8988T (cell line): ENCODE measurements around the gene KDM4B.

Experiments
- DNase-seq: peaks from one replicate; pipeline ENCODE4 v3.0.0; 2011

The KDM4B gene

DNA sequence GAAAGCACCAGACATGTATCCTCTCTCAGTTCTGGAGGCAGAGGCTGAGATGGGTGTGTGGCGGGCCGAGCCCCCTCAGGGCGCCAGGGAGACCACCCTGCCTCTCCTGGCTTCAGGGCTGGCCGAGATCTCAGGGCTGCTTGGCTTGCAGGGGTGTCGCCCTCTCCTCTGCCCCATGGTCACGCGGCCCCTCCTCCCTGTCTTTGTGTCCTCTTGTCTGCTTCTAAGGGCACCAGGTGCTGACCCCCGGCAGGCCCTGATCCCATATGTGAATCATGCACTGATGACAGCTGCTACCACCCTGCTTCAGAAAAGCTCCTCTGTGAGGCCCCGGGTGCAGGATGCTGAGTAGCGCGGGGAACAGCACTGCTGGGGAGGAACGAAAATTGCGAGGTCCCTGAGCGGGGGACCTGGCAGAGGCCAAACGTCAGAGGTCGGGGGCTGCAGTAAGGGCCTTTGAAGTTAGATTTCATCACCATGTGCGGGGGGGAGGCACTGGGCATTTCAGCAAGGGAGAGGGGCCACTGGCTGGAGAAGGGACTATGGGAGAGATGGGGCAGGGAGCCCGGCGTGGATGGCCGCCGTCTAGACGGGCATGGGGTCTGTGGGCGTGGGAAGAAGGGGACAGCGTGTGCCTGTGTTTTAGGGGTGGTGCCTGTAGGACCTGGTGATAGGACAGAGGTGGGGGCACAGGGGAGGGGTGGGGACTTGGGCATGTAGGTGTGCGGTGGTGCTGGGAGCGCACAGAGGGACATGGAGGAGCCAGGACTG, 125.2 kb downstream of the KDM4B start:
- DNase-seq: no peak

DNA sequence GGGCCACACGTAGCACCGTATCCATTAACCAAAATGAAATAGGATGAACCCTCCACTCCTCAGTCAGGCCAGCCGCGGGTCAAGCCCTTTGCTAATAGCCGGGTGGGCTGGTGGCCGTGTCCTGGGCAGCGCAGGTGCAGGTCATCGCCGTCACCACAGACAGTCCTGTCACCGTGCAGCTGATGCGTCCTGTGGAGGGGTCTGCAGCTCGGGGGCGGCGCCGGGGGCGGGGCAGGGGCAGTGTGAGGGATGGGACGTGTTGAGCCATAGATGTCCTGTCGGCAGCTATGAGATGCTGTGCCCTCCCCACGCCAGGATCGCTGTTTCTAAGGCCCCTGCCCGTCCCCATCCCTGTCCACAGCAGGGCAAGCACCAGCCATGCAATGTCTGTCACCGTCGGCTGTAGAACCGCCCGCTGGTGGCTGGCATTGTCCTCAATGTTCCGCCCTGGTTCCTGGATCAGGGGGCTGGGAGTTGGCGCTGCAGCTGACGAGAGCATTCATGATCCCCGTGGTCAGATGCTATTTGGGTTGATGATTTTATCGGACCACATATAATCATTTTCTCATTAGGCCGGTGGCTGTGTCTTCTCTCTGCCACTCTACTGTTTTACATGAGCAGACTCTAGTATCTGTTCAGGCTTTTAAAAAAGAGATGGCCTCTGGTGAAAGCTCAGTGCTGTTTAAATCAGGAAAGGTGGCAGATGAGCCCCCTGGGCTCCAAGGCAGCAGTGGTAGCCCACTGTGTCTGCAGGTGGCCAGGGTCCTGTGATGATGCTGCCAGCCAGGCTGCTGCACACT, 126.1 kb downstream of the KDM4B start:
- no peak for DNase-seq

DNA sequence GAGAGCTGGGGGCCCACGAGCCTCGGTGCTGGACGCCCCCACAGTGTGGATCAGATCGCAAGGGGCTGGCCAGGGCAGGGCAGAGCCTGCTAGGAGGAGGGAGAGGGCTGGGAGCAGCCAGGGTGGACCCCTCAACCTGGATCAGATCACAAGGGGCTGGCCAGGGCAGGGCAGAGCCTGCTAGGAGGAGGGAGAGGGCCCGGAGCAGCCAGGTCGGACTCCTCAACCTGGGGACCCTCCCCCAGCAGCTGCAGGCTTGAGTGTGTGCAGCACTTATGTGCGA, 126.6 kb downstream of the KDM4B start:
- DNase-seq: no peak

DNA sequence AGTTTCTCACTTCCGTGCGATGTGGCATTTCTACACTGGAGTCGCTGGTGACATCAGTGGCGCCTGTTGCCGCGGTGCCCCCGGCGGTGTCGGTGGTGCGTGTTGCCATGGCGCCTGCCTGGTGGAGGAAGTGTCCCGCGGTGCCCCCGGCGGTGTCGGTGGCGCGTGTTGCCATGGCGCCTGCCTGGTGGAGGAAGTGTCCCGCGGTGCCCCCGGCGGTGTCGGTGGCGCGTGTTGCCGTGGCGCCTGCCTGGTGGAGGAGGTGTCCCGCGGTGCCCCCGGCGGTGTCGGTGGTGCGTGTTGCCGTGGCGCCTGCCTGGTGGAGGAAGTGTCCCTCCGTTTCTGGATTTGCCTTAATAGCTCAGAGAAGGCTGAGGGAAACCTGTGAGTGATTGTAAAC, 127.6 kb downstream of the KDM4B start:
- no peak for DNase-seq

DNA sequence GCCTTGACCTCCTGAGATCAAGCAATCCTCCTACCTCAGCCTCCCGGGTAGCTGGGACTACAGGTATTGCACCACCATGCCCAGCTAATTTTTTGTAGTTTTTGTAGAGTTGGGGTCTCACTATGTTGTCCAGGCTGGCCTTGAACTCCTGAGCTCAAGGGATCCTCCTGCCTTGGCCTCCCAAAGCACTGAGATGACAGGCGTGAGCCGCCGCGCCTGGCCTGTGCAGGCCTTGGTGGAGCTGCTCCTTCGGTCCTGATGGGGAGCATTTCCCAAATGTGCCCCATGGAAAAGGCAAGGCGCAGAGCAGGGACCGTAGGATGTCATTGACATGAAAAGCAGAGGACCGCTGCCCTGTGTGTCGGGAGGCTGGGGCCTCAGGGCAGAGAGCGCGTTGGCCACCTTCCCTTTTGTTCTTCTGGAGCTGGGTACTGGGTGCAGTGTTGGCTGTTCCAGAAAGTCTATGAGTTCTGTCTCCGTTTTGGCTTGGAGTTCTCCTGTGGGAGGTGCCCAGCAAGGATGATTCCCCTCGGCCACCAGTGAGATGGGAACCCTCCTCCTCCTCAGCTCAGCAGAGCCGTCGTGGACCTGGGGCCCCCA, 128.5 kb downstream of the KDM4B start:
- no peak for DNase-seq

DNA sequence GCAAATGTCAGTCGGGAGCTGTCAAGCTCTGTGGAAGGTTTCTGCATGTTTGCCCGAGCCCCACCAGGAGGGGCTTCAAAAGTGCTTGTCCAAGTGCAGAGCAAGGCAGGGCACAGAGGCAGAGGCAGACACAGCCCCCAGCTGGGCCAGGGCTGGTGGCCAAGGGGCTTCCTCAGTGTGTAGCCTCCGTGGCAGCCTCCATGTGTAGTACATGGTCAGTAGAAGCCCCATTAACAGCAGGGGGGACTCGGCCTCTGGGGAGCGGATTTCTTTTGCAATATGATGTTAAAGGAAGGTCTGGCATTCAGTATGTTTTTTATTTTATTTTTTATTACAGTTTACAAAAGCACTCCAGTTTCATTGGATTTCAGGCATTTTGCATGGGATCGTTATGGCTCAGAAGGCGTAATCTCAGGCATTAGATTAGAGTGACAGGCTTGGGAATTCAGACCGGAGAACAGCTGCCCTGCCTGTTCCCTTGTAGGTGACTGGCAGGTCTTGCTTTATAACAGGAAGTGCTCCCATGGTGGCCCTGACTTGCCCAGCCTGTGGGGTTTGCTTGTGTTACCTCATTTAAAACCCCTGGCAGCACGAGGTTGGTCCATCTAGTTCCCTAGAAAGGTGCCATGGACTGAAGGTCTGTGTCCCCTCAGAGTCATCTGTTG, 129.2 kb downstream of the KDM4B start:
- DNase-seq: no peak

DNA sequence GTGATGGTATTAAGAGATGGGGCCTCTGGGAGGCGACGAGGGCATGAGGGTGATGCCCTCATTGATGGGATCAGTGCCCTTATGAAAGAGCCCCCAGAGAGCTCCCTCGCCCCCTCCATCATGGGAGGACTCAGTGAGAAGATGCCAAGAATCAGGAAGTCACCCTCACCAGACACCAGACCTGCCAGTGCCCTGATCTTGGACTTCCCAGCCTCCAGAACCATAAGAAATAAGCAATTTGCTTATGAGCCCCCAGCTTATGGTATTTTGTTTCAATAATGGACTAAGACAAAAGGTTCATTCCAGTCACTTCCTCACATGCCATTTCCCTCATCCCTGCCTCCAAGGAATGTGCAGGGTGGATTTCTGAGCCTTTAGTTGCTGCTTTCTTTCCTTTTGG, 129.7 kb downstream of the KDM4B start:
- DNase-seq: no peak

DNA sequence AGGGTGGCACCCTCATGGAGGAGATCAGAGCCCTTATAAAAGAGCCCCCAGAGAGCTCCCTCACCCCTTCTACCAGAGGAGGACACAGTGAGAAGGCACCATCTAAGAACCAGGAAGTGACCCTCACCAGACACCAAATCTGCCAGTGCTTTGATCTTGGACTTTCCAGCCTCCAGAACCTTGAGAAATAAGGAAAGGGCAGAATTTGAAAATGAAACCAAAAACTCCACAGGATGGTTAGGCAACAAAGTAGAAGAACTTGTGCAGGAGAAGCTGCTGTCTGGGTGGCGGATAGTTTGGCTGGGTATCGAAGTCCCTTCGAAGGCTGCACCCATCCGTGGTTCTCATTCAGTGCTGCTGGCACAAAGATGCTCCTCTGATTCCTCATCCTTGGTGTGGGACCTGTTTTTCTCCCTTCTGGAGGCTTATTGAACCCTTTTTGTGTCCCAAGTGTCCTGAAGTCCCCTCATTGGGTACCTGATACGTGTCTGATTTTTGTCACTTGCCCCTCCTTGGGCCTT, 130.8 kb downstream of the KDM4B start:
- DNase-seq: no peak

DNA sequence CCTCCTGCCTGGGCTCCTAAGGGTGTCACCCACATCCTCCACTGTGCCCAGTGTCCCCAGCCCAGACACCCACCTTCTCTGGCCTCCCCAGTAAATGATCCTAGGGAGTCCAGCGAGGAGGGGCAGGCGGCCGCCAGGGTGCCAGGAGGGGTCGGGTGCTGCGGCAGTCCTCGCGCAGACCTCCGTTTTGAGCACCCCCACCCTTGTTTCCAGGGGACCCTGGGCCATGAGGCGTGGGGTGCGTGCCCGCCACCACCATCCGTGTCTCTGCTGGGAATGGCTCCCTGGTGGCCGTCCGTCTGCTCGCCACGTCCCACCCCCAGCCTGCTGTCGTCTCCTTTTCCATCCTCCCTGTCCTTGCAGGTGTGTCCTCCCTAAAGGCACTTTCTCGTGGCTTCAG, 133.0 kb downstream of the KDM4B start:
- no peak for DNase-seq

DNA sequence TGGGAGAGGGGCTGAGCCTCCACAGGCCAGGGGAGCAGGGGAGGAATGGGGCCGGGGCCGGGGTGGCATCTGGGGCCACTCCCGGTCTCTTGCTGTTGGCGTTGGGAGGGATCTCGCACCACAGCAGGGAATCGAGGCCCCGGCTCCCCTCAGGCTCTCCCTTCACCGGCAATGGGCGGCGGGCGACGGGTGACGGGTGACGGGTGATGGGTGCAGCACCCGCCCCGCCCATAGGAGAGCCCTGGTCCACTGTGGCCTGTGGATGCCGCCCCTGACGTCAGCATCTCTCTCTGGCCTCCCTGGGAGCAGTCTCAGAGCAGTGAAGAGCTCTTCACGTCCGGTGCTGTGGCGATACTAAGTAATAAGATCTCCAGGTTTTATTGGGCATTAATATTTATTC, 133.6 kb downstream of the KDM4B start:
- no peak for DNase-seq

DNA sequence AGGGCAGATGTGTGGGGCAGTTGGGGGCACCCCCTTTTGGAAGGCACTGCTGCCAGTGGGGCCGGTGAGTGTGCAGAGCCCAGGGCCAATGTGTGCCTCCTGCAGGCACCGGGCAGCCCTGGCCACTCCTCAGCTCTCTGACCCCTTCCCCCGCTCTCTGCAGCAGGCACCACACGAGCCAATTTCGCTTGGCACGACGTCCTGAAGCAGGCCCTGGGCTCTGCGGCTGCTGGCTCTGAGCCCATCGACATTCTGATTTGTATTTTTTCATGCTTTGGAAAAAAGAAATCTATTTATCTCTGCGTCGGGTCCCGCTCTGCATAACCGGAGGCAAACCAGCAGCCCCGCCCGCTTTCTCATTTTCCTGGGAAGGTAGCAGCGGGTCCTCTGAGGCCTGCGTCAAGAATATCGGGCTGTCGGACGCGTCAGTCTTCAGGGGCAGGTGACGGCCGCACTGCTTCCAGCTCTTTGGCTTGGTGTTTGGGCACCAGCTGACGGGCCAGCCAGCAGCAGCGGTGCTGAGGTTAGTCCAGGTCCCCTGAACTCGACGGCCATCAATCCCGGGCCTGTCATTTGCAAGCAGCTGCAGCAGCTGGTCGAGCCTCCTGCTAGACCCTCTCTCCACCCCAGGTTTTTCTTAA, 134.3 kb downstream of the KDM4B start:
- DNase-seq: no peak

DNA sequence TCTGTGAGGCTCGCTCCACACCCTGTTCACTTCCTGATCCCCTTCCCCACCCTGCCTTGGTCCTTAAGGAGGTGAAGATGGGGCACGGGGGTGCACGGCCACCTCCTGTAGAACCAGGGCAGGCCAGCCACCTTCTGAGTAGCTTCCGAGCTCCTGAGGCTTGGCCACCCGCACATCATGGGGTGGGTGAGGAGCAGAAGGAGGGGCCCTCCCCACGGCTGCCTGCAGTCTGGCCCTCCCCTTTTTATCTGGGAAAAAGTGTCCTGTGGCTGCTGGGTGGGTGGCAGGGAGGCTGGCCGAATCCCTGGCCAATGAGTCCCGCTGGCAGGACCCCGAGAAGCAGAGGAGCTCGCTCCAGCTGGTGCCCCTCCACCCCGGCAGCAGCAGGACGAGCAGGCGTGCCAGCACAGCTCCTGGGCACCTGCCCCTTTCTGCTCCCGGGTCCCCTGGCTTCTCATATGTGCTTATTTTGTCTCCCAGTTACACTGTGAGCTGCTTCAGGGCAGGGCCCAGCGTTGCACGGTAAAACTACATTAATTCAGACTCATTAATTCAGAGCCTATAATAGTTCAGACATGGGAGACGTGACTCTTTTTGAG, 135.0 kb downstream of the KDM4B start:
- DNase-seq: no peak

DNA sequence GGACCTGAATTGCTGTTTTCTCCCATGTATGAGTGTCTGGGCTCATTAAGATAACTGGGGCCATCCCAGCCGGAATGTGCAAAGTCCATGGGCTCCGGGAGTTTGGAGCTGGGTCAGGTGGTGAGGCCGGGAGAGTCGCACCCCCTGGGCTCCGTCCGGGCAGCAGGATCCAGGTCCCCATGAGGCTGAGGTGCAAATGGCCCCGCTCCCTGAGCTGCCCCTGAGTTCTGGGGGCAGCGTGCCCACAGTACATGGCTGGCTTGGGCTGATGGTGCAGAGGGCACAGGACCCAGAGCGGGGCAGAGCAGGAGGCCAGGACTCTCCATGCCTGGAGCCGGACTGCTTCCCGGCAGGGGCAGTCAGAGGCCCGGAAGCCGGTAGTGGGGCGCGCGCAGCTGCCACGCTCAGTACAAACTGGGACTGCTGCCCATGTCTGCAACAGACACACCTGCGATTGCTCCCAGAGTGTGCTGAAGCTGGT, 136.0 kb downstream of the KDM4B start:
- DNase-seq: no peak

DNA sequence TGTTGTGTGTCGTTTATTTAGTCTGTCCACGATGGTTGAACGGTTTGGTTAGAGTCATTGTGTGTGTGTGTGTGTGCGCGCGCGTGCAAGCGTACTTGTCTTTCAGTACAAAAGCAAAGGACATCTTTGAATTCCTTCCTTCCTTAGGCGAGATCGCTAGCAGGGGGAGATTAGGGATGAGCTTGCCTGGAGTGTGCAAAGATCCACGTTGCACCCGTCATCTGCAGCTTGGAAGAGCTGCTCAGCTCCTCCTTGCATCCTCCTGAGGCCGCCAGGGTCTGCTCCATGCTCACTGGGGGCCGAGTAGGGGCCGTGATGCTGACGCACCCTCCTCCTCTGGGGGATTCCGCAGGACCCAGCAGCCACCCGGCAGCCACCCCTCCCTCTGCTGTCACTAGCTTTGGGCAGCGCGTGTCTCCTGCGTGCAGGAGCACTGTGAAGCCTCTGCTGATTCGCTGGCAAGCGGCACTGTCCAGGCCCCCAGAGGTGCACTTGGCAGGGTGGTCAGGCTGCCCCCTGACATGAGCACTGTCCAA, 137.3 kb downstream of the KDM4B start:
- DNase-seq: no peak

DNA sequence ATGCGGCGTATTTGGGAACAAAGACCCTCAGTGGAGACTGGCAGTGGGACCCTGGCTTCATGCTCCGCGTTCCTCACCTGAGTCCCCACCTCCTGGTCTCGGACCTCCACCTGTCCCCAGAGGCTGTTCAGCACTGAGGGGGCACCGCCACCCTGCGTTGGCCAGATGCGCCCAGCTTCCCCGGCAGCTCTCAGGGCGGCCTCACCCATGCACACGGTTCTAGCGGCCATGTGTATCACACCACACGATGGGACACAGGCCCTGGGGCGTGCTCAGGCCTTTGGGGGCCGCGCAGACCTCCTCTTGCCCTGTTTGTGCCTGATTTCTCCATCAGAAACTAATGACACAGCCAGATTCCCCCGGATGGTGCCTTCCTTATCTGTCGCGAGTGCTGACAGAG, 138.1 kb downstream of the KDM4B start:
- no peak for DNase-seq

DNA sequence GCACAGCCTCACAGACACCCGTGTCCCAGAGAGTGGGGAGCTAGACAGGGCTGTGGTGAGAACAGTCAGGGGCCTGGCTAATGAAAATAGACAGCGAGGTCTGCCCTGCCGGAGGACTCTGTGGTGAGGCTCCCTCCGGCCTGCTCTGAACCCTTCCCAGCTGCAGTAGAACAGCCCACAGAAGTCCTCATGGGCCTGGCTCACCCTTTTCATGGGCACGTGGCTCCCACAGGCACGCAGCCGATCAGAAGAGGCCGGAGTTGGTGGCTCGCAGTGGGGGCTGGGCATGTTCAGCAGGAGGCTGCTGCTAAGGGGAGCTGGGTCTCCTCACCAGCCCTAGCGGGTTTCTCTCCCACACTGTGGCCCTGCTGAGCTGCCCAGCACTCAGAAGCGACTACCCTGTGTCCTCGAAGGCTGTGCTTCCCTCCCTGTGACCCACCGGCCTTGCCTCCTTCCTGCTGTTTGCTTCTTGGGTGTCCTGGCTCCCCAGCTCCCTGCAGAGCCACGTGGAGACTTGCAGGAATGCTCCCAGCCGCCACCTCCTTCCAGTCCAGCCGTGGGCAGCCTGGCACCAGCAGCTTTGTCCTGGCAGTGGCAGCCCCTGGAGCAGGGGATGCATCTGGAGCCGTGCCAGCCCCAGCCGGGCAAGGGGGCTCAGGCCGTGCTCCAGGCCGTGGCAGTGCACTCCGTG, 138.7 kb downstream of the KDM4B start:
- no peak for DNase-seq

DNA sequence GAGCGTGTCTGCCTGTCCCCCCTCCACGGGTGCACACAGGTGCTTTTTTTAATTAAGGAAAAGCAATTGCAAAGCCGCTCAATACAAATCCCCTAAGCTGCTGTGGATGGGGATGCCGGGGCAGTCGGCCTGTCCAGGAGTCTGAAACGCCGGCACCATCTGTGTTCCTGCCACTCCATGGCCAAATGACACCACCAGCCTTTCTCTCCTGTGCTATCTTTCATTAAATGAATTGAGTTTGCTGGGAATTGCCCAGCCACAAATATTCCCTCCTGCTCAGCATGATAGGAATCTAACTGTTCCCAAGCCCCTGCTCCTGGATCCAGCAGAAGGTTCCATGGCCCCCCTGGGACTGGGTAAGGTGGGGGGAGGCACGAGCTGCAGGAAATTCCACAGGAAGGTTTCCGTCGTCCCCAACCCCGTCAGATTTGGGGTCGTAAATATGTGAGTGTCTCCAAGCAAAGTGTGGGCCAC, 139.2 kb downstream of the KDM4B start:
- no peak for DNase-seq

DNA sequence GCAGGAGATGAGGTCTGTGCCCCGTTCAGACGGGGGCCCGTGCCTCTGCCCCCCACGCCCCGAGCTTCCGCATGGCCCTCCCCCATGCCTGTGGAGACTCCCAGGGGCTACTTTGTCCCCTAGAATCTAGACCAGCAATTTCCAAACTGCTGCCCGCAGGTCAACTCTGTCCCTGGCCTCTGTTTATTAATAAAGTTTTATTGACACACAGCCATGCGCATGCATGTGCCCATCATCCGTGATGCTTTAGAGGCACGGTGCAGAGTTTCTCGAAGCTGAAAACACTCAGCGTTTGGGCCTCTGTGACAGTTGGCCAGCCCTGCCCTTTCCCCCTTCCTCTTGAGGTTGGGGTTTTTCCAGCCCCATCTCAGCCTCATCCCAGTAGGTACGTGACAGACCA, 140.0 kb downstream of the KDM4B start:
- DNase-seq: no peak

DNA sequence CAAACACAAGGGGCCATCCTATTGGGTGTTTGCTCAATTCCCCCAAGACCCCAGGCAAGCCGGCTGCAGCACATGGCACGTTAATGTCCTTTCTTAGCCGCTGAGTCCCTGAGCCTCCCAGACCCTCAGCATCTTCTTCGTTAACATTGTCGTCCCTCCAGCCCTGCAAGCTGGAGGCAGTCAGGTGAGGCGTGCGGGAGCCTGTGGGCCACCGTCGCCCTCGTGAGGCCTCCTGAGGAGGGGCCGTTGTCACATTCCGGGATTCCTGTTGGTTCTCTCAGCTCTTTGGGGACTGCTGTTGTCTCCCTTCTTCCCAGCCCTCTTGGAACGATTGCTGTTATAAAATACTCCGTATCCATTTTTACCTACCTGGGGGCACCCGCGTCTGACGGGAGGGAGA, 140.6 kb downstream of the KDM4B start:
- no peak for DNase-seq

DNA sequence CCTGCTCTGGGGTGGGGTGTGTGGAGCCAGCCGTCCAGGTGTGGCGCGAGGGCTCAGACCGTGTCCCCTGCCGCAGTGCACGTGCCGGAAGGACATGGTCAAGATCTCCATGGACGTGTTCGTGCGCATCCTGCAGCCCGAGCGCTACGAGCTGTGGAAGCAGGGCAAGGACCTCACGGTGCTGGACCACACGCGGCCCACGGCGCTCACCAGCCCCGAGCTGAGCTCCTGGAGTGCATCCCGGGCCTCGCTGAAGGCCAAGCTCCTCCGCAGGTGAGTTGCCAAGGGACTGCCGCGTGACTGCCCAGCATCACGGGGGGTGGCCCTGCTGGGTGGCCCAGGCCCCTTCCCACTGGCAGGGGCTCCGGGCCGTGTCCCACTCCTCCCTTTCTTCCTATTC, 141.6 kb downstream of the KDM4B start:
- no peak for DNase-seq

DNA sequence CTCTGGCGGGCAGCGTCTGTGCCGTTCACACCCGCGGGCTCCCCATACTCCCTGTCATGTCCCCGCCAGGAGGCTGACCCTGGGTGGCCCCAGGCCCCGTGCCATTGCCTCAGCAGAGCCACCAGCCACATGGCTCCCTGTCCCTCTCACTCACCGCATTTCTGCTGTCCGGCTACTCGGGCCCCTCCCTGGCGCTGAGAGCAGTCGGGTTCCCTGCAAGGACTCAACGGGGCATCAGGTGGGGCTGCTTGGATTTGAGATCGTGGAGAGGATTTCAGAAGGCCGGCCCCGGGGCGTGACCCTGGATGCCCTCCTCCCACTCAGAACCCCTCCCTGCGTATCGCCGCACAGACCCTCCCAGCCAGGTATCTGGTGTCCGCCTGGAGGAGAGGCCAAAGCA, 142.1 kb downstream of the KDM4B start:
- no peak for DNase-seq
